GM06990 (cell line): ENCODE data around the gene BMPR1B.

Experiments
- DNase-seq: peaks from one replicate; pipeline ENCODE4 v3.0.0-alpha.2; 2011; ENCODE audit not compliant: insufficient read length; ENCODE audit errors: extremely low read depth
- H3K27me3 ChIP-seq: replicated peaks from 2 replicates; pipeline ENCODE4 v1.6.0; 2011; ENCODE audit warnings: low read length; ENCODE audit not compliant: control insufficient read depth, insufficient read depth
- H3K36me3 ChIP-seq: 2 replicates; pipeline ENCODE4 v1.5.1; 2011; ENCODE audit warnings: low read length; ENCODE audit not compliant: control insufficient read depth, insufficient read depth
- H3K4me3 ChIP-seq: replicated peaks from 2 replicates; pipeline ENCODE4 v1.5.1; 2011; ENCODE audit warnings: low read depth, mild to moderate bottlenecking, control low read depth, low read length
- CTCF ChIP-seq: IDR thresholded peaks from 2 replicates; pipeline ENCODE4 v1.5.1; 2011; ENCODE audit warnings: low read length, control low read depth, mild to moderate bottlenecking, inconsistent platforms; ENCODE audit not compliant: insufficient read depth, poor library complexity, severe bottlenecking

The BMPR1B gene

GRCh38 chr4:95066050-95066449, 308.3 kb downstream of the BMPR1B start:
- no peak for TF ChIP-seq CTCF

GRCh38 chr4:95068401-95068800, 310.6 kb downstream of the BMPR1B start:
- no peak for TF ChIP-seq CTCF
- H3K36me3 ChIP-seq: no peaks in the 10 kb centered on the region
- no peaks in the 10 kb centered on the region for H3K27me3 ChIP-seq
- DNase-seq: no peak
- no peak overlapping the region for H3K4me3 ChIP-seq

More at GRCh38 chr4:95066050-95066449, 308.3 kb downstream of the BMPR1B start:
- no peak for DNase-seq
- Histone ChIP-seq H3K36me3 (no peaks in the 10 kb centered on the region), H3K4me3 (no peak overlapping the region), H3K27me3 (no peaks in the 10 kb centered on the region)

GRCh38 chr4:95068818-95069478, 311.2 kb downstream of the BMPR1B start:
- H3K27me3 ChIP-seq: no peaks in the 10 kb centered on the region
- H3K4me3 ChIP-seq: no peak overlapping the region
- no peak for TF ChIP-seq CTCF
- DNase-seq: no peak
- no peaks in the 10 kb centered on the region for H3K36me3 ChIP-seq

- Histone ChIP-seq H3K27me3 (no peaks in the 10 kb centered on the region), H3K4me3 (no peak overlapping the region), H3K36me3 (no peaks in the 10 kb centered on the region)
- DNase-seq: no peak
- TF ChIP-seq CTCF: no peak
These were observed 314.1 kb downstream of the BMPR1B start for GRCh38 chr4:95071851-95072250.

- DNase-seq: no peak
- H3K27me3 ChIP-seq: no peaks in the 10 kb centered on the region
- TF ChIP-seq CTCF: no peak
- H3K4me3 ChIP-seq: no peak overlapping the region
- no peaks in the 10 kb centered on the region for H3K36me3 ChIP-seq
These were observed 315.9 kb downstream of the BMPR1B start for GRCh38 chr4:95073646-95074045.

- Histone ChIP-seq H3K4me3 (no peak overlapping the region), H3K36me3 (no peaks in the 10 kb centered on the region), H3K27me3 (no peaks in the 10 kb centered on the region)
- DNase-seq: no peak
- TF ChIP-seq CTCF: no peak
These were observed 320.1 kb downstream of the BMPR1B start for GRCh38 chr4:95077864-95078263.
